IPS-NIHi11 (cell line): ENCODE results near the gene TSPAN31.
"Not testable (repeated sequence)": the region's sequence is repeated elsewhere in the genome, so short reads cannot be mapped to it uniquely, and the experiment has no call there.

Source experiments
- DNase-seq: peaks from one replicate; pipeline ENCODE4 v3.0.0; 2012; ENCODE audit warnings: mixed read lengths, low spot score

The TSPAN31 gene, protein sequence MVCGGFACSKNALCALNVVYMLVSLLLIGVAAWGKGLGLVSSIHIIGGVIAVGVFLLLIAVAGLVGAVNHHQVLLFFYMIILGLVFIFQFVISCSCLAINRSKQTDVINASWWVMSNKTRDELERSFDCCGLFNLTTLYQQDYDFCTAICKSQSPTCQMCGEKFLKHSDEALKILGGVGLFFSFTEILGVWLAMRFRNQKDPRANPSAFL

DNA sequence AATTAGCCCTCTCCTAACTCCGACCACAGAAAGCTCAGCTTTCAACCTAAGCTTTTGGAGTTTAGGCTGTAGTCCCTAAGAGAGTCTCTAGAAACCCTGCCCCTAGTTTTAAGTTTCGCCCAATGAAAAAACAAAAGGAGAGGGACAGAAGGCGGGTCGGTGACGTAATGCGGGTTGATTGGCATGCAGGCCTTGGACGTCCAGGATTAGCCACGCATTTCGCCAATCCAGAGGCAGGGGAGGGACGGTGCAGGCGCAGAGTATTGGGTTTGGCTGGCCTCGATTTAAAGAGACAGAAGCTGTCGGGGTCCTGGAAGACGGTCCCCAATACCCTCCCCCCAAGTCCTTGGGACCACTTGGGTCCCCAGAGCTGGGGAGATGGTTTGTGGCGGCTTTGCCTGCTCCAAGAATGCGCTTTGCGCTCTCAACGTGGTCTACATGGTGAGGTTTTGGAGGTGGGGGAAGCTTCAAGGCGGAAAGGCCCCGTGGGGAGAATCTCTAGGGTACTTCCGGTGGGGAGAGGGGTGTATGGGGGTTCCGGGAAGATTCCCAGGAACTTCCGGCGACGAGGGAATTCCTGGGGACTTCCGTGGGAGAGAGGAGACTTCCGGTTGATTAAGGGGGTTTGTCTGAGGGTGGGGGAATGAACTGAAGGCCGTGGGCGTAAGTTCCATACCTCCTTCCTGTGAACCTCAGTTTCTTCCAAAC is at the start of gene TSPAN31:
TSS of gene TSPAN31 (plus strand) at position 263 of the 708 bp plus-strand sequence. CDS start at position 379, 116 bp downstream.
- peak; percentile 95 for DNase-seq

DNA sequence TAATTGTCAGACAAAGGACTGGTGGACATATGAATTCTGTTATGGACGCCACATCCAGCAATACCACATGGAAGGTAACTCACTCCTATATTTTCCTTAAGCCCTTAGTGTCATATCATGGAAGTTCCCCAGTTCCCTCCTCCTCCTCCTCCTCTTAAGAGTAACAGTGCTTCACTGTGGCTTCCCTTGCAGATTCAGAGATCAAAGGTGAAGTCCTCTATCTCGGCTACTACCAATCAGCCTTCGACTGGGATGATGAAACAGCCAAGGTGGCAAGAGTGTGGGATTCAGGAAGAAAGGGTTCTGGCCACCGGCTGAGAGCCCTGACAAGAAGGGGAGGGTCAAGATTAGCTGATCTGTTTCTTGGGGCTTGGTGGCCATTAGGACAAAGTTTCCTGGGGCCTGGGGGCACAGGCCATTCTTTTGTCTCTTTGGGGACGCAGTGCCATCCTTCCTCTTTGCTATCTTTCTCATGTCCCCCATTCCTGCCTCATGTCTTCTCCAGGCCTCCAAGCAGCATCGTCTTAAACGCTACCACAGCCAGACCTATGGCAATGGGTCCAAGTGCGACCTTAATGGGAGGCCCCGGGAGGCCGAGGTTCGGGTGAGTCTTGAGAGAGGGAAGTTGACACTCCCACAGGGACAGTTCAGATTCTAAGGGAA is 48.9 kb upstream of the TSPAN31 start:
- no peak for DNase-seq

DNA sequence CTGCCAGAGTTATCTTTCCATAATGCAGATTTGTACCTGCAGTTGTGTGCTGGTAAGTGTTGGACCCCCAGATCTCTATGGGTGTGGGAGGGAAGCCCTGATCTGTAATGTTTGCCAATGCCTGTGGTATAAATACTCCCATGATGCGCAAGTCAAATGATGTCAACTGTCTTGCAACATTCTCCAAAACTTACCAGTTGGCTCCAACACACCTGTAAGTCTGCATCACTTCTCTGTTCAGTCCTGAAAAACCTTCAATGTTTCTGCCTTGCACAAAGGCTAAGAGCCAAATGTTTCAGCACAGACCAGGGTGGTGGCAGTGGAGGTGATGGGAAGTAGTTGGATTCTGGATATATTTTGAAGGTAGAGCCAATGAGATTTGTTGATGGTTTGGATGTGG is 47.8 kb upstream of the TSPAN31 start:
- DNase-seq: no peak

DNA sequence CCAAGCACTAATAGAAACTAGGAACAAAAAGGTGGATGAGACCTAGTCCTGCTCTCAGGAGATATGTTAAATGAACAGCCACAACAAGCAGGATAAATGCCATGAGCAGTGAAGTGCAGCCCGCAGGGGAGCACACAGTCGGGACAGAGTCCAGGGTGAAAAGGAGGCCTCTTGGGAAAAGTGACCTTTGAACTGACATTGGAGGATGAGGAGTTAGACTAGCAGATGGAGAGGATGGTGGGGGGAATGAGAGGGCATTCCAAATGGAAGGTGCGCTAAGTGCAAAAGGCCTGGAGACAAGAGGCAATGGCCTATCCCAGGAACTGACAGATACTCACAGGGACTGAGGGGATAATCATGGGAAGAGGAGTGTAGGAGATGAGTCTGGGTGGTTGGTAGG is 46.4 kb upstream of the TSPAN31 start:
- no peak for DNase-seq

DNA sequence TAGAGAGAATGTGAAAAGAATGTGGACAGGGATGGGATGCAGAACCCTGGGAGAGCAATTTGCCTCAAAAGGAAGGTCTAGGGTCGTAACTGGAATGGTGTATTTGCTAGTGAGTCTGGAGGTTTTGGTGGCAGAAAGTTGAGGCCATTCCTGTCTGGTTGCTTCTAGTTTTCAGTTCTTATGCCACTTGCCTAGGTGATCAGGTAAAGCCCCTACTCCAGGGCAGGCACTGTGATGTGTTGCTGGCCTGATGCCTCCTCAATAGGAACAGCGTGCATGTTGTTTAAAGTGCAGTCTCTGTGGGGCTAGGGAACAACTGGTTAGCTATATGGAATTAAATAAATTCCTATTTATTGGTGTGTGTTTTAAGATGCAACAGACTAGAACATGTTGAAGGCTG is 44.5 kb upstream of the TSPAN31 start:
- DNase-seq: no peak

DNA sequence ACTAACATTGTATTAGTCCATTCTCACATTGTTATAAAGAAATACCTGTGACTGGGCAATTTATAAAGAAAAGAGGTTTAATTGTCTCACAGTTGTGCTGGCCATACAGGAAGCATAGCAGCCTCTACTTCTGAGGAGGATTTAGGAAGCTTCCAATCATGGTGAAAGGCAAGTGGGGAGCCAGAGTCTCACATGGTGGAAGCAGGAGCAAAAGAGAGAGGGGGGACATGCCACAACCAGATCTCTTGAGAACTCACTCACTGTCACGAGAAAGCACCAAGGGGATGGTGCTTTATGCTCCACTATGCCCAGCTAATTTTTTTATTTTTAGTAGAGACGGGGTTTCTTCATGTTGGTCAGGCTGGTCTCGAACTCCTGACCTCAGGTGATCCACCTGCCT is 37.6 kb upstream of the TSPAN31 start:
- DNase-seq: no peak

DNA sequence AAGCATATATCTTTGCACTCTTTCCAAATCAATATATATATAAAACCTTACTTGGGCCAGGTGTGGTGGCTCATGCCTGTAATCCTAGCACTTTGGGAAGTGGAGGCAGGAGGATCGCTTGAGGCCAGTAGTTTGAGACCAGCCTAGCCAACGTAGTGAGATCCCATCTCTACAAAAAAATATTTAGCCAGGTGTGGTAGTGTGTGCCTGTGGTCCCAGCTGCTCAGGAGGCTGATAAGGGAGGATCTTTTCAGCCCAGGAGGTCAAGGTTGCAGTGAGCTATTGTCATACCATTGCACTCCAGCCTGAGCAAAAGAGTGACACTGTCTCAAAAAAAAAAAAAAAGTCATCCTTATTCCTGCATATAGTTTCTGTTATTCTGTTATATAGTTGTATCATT is 36.5 kb upstream of the TSPAN31 start:
- no peak for DNase-seq

DNA sequence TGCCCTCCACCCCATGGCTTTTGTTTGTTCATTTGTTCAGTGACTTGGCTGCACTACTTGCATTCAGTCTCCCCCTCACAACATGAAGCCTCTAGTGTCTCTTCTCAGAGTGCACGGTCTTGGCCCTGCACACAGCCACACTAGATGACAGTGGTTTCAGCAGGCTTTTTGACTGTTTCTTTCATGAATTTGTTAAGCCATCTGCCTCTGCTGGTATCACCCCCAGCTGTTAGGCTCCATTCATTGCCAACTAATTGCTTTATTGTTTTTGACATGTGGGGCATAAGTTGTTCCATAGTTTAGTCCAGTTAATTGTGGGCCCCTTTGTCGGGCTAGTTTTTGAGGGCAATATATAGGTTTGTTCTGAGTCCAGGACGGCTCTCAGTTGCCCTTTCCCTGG is 32.1 kb upstream of the TSPAN31 start:
- no peak for DNase-seq

DNA sequence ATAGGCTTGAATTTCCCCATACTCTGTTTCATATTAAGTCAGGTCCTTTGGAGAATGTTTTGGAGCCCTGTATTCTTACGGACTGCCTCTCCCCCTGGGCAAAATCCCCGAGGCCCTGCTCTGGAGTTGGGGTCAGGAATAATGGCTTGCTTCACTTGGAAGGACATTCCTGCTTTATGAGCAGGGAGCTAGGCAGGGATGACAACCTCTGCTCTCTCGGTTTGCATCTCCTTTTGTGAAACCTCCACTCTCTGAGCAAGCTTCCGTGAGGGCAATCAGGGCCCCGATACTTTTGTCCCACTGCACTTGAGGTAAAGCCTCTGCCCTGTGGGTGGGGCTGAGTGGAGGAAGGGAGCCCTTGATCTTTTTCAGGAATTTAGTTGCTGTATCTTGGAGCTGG is 31.6 kb upstream of the TSPAN31 start:
- DNase-seq: no peak

DNA sequence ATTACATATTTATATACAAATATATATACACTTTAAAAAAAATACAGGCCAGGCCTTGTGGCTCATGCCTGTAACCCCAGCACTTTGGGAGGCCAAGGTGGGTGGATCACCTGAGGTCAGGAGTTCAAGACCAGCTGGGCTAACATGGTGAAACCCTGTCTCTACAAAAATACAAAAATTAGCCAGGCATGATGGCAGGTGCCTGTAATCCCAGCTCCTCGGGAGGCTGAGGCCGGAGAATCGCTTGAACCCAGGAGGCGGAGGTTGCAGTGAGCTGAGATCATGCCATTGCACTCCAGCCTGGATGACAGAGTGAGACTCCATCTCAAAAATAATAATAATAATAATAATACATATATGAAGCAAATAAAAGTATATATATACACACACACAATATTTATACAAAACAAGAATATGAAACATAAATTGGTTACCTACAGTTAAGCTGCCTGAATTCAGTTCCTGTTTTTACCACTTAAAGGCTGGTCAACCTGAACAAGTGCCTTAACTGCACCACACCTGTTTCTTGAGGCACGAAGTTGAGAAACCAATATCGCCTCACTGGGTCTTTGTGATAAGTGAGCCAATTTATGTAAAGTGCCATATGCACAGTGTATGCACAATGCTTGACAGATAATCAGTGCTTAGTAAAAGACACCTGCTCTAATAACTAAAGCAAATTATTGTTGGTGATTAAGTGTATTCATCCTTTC is 29.6 kb upstream of the TSPAN31 start:
- DNase-seq: not testable (repeated sequence)

DNA sequence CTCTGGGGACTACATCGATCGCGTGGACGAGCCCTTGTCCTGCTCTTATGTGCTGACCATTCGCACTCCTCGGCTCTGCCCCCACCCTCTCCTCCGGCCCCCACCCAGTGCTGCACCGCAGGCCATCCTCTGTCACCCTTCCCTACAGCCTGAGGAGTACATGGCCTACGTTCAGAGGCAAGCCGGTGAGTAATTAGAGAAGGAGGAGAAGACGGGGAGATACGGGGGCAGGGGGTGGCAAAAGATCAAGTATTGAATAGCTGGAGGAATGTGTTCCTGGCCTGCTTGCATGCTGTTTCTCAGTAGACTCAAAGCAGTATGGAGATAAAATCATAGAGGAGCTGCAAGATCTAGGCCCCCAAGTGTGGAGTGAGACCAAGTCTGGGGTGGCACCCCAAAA is 29.1 kb upstream of the TSPAN31 start:
- no peak for DNase-seq

DNA sequence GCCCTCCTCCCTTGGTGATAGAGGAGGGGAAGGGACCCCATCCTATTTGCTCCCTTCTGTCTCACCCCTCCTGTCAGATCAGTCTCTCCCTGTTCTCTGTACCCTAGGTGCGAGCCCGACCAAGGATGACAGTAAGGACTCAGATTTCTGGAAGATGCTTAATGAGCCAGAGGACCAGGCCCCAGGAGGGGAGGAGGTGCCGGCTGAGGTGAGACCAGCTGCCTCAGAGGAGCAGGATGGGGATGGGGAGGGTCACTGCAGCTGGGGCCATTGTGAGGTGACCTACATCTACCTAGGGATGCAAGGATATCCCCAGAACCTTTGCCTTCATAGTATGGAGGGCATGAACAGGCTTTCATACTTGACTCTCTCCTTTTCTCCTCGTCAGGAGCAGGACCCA is 28.5 kb upstream of the TSPAN31 start:
- DNase-seq: no peak

DNA sequence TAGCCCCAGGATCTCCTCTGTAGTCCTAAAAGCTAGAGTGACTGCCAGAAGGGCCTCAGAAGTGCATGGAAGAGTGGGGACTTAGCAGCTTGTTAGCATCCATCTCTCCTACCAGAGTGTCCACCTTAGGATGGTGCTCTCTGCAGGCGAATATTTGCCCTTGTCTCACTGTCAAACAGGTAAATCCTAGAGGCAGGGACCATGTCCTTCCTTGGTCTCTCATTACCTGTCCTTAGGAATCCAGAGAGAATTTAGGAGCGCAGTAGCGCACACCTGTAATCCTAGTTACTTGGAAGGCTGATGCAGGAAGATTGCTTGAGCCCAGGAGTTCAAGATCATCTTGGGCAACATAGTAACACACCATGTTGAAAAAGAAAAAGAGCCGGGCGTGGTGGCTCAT is 27.7 kb upstream of the TSPAN31 start:
- no peak for DNase-seq

DNA sequence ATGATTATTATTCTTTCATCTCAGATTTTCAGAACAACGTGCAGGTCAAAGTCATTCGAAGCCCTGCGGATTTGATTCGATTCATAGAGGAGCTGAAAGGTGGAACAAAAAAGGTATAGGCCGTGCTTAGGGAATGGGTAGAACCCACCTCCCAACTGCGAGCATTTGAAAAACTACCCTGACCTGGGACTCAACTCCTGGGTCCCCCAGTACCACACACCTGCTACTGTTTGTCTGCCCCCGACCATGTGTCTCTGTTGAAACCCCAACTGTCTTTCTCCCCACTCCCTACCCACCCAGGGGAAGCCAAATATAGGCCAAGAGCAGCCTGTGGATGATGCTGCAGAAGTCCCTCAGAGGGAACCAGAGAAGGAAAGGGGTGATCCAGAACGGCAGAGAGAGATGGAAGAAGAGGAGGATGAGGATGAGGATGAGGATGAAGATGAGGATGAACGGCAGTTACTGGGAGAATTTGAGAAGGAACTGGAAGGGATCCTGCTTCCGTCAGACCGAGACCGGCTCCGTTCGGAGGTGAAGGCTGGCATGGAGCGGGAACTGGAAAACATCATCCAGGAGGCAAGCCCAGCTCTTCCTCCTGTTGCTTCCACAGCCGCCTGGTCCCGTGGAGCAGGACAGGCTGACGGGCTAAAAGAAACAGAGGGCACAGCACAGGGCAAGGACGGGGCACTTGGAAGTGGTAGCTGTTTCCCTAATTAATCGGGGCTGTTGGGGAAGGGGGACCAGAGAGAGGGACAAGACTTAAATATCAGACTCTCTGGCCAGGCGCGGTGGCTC is 26.8 kb upstream of the TSPAN31 start:
- no peak for DNase-seq

DNA sequence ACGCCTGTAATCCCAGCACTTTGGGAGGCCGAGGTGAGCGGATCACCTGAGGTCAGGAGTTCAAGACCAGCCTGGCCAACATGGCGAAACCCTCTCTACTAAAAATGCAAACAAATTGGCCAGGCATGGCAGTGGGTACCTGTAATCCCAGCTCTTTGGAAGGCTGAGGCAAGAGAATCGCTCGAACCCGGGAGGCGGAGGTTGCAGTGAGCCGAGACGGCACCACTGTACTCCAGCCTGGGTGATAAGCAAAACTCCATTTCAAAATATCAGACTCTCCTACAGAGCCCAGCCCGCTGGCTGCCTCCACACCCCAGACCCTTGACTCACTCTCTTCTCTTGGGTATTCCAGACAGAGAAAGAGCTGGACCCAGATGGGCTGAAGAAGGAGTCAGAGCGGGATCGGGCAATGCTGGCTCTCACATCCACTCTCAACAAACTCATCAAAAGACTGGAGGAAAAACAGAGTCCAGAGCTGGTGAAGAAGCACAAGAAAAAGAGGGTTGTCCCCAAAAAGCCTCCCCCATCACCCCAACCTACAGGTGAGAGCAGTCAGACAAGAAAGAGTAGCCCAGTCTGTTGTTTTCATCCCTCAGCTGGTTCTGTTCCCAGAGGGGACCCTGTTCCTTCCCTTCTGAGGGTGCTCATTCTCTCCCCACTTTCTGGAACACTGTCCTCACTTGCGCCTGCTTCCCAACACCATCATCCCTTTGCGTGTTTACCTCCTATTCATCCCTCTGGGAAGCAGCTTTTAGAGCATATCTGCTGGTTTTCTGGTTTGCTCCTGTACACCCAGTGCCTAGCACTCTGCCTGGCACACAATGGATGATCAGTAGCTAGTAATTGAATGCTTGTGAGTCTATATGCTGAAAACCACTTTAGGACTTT is 26.0 kb upstream of the TSPAN31 start:
- no peak for DNase-seq

DNA sequence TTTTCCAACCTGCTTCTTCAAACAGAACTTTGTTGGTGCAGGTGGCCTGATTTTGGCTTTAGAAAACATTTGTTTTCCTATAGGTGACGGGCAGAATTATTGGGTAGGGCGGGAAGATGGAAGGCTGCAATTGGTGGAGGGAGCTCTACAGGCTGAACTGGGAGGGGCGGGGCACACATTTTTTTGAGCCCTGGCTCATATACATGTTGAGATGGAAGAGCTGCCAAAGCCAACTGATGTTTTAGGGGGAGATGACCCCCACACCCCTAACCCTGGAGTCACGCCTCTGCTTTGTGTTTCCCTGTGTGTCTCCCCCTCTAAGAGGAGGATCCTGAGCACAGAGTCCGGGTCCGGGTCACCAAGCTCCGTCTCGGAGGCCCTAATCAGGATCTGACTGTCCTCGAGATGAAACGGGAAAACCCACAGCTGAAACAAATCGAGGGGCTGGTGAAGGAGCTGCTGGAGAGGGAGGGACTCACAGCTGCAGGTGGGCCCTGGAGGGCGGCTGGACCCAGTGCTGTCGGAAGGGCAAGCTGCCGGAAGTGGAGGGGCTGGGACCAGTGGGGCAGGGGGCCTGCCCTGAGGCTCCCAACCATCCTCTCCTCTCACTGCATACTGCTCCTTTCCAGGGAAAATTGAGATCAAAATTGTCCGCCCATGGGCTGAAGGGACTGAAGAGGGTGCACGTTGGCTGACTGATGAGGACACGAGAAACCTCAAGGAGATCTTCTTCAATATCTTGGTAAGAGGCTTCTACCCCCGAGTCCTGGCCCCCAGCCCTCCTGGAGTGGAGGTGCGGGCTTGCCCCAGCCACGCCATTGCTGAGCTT is 24.8 kb upstream of the TSPAN31 start:
- DNase-seq: no peak

DNA sequence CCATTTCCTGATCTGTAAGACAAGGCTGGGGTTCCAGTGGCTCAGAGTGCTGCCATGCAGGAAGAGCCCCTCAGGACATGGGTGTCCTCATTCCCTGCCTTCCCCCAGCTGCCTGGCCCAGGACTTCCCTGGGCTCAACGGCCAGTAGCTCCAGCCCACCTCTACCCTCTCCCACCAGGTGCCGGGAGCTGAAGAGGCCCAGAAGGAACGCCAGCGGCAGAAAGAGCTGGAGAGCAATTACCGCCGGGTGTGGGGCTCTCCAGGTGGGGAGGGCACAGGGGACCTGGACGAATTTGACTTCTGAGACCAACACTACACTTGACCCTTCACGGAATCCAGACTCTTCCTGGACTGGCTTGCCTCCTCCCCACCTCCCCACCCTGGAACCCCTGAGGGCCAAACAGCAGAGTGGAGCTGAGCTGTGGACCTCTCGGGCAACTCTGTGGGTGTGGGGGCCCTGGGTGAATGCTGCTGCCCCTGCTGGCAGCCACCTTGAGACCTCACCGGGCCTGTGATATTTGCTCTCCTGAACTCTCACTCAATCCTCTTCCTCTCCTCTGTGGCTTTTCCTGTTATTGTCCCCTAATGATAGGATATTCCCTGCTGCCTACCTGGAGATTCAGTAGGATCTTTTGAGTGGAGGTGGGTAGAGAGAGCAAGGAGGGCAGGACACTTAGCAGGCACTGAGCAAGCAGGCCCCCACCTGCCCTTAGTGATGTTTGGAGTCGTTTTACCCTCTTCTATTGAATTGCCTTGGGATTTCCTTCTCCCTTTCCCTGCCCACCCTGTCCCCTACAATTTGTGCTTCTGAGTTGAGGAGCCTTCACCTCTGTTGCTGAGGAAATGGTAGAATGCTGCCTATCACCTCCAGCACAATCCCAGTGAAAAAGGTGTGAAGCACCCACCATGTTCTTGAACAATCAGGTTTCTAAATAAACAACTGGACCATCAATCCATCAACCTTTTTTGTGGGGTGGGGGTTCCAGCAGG is 23.9 kb upstream of the TSPAN31 start:
- DNase-seq: no peak

DNA sequence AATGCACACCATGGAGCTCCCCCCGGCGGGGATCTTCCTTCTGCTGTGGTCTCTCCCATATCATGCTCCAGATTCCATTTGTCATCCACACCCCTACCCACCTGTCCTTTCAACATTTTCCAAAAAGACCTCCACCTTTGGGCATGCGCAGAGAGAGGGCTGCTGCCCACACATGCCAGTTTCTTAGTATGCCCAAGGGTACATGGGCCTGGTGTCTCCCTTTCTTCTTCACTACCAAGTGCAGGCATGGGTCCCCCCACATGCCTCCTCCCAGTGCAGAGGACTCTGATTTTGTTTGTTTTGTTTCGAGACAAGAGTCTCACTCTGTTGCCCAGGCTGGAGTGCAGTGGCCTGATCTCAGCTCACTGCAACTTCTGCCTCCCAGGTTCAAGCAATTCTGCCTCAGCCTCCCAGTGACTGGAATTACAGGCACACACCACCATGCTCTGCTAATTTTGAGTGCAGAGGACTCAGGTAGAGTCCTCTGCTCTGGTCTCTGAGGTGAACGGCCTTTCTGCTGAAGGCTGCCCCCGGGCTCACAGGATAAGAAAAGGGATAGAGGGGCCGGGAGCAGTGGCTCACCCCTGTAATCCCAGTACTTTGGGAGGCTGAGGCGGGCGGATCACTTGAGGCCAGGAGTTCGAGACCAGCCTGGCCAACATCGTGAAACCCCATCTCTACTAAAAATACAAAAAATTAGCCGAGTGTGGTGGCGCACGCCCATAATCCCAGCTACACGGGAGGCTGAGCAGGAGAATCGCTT is 22.8 kb upstream of the TSPAN31 start:
- not testable (repeated sequence) for DNase-seq
